ENCODE data around the gene ABLIM2.

ABLIM2 gene

DNA sequence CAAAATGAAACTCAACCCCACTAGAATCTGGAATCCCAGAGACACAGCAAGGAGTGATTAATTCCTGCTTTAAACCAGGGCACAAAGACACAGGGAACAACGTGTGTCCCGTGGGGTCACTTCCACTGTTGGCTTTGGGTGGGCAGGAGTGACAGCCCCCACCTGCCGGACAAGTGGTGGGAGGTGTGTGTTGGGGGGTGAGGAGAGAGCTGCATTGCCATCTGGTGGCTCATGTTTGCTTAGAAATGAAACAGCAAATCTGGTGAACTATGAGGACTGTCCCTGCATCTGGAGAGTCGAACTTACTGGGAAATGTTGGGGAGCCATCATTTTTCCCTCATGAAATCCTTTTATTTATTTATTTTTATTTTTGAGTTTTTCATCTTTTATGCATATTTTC lies 143.1 kb downstream of the ABLIM2 start:
- no peaks in the 10 kb centered on the region for H3K36me3 ChIP-seq (ENCODE audit: low read depth)
- DNase-seq (ENCODE audit: low spot score): no peak
- no peaks in the 10 kb centered on the region for H3K27me3 ChIP-seq (ENCODE audit: insufficient read depth, poor library complexity, severe bottlenecking)
- TF ChIP-seq, protein P1, sequence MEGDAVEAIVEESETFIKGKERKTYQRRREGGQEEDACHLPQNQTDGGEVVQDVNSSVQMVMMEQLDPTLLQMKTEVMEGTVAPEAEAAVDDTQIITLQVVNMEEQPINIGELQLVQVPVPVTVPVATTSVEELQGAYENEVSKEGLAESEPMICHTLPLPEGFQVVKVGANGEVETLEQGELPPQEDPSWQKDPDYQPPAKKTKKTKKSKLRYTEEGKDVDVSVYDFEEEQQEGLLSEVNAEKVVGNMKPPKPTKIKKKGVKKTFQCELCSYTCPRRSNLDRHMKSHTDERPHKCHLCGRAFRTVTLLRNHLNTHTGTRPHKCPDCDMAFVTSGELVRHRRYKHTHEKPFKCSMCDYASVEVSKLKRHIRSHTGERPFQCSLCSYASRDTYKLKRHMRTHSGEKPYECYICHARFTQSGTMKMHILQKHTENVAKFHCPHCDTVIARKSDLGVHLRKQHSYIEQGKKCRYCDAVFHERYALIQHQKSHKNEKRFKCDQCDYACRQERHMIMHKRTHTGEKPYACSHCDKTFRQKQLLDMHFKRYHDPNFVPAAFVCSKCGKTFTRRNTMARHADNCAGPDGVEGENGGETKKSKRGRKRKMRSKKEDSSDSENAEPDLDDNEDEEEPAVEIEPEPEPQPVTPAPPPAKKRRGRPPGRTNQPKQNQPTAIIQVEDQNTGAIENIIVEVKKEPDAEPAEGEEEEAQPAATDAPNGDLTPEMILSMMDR (IDR thresholded peaks at IDR 0.05; ENCODE audit: poor library complexity, severe bottlenecking): peak; percentile 59
- H3K27ac ChIP-seq (ENCODE audit: poor library complexity, severe bottlenecking): no peak overlapping the region
- H3K9me3 ChIP-seq (ENCODE audit: severe bottlenecking): no peaks in the 10 kb centered on the region
- H3K4me1 ChIP-seq (ENCODE audit: insufficient read depth, poor library complexity, severe bottlenecking): no peaks in the 10 kb centered on the region
- H3K4me3 ChIP-seq (ENCODE audit: severe bottlenecking): no peak overlapping the region
- 0 out of 3 replicates have a peak, but pooled peaks have one; percentile 32 for ATAC-seq (ENCODE audit: low read depth)

DNA sequence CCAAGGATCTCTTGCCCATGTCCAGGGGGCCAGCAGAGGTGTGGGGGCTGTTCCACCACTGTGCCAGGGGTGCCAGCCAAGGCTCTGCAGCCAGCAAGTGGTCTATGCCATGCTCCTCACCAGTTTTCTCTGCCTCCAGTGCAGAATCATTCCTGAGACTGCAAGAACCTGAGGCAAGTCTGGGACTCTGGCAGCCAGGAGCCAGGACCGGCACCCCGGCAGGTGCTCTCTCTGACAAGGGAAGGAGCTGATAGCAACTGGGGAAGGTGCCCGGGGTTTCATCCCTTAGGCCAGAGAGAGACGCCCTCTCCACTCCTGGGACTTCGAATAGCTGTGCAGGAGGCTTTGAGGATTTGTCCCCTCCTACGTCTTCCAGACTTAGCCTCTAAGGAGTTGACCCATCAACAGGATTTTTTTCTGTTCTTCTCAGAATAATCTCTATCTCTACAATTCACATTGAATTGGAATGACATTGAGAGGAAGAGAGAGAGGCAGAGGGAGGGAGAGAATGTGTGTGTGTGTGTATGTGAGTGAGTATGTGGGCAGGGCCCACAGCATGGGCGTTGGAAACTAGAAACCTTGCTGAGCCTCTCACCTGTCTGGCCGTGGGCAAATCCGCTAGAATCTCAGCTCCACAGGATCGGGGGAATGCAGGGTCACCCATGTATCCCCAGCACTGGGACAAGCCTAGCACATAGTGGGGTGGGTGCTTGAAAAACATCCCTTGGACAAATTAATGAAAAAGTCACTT lies 144.5 kb downstream of the ABLIM2 start:
- no peaks in the 10 kb centered on the region for H3K27me3 ChIP-seq (ENCODE audit: insufficient read depth, poor library complexity, severe bottlenecking)
- no peak for DNase-seq (ENCODE audit: low spot score)
- no peaks in the 10 kb centered on the region for H3K9me3 ChIP-seq (ENCODE audit: severe bottlenecking)
- H3K4me3 ChIP-seq (ENCODE audit: severe bottlenecking): no peak overlapping the region
- no peaks in the 10 kb centered on the region for H3K4me1 ChIP-seq (ENCODE audit: insufficient read depth, poor library complexity, severe bottlenecking)
- TF ChIP-seq, protein P1 (IDR thresholded peaks at IDR 0.05; ENCODE audit: poor library complexity, severe bottlenecking): no peak
- no peaks in the 10 kb centered on the region for H3K36me3 ChIP-seq (ENCODE audit: low read depth)
- ATAC-seq (ENCODE audit: low read depth): no peak; the same call in 2 of the 3 replicates
- H3K27ac ChIP-seq (ENCODE audit: poor library complexity, severe bottlenecking): no peak overlapping the region

DNA sequence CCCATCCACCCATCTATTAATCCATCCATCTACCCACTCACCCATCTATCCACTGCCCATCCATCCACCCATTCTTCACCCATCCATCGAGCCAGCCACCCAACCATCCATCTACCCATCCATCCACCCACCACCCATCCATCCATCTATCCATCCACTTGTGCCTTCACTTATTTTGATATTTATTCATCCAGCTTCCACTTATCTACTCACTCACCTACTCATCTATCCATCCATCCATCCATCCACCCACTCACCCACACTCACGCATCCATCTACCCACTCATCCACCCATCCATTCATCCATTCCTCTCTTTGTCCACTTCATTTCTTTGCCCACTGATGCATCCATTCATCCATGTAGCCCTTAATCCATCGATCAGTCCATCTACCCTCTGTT lies 146.1 kb downstream of the ABLIM2 start:
- H3K36me3 ChIP-seq (ENCODE audit: low read depth): no peaks in the 10 kb centered on the region
- no peak for DNase-seq (ENCODE audit: low spot score)
- no peaks in the 10 kb centered on the region for H3K4me1 ChIP-seq (ENCODE audit: insufficient read depth, poor library complexity, severe bottlenecking)
- no peak overlapping the region for H3K4me3 ChIP-seq (ENCODE audit: severe bottlenecking)
- no peak for ATAC-seq (ENCODE audit: low read depth)
- H3K27ac ChIP-seq (ENCODE audit: poor library complexity, severe bottlenecking): no peak overlapping the region
- TF ChIP-seq, protein P1 (IDR thresholded peaks at IDR 0.05; ENCODE audit: poor library complexity, severe bottlenecking): no peak
- no peaks in the 10 kb centered on the region for H3K27me3 ChIP-seq (ENCODE audit: insufficient read depth, poor library complexity, severe bottlenecking)
- no peaks in the 10 kb centered on the region for H3K9me3 ChIP-seq (ENCODE audit: severe bottlenecking)

DNA sequence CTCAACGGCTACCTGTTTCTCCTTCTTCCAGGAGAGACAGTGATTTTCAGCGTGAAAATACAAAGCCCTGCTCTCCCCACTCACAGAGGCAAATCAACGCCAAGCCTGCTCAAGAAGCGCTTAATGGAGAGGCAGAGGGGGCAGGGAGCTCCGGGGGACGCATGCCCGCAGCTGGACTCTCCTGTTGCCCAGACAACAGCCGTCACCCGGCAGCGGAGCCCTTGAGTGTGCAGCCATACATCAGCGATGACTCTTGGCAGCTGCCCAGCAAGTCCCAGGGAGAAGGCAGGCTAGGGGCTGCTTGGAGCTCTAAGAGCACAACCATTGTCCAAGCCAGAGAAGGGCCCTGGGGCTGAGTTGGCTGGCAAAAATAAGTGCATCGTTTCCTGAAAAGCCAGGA lies 148.0 kb downstream of the ABLIM2 start:
- ATAC-seq (ENCODE audit: low read depth) (no peak), DNase-seq (ENCODE audit: low spot score) (no peak)
- Histone ChIP-seq H3K4me3 (ENCODE audit: severe bottlenecking) (no peak overlapping the region), H3K36me3 (ENCODE audit: low read depth) (no peaks in the 10 kb centered on the region), H3K27ac (ENCODE audit: poor library complexity, severe bottlenecking) (no peak overlapping the region), H3K27me3 (ENCODE audit: insufficient read depth, poor library complexity, severe bottlenecking) (no peaks in the 10 kb centered on the region), H3K4me1 (ENCODE audit: insufficient read depth, poor library complexity, severe bottlenecking) (no peaks in the 10 kb centered on the region), H3K9me3 (ENCODE audit: severe bottlenecking) (no peaks in the 10 kb centered on the region)
- TF ChIP-seq, protein P1 (IDR thresholded peaks at IDR 0.05; ENCODE audit: poor library complexity, severe bottlenecking): no peak
